ENCODE data around the gene PSMB10. TPM values are rescaled to one million over a fixed set of nuclear protein-coding genes. Genes with fewer than 3 reads are reported as not detected.

The PSMB10 gene
- total RNA-seq, 4 donors from 2014 or later: 17.2 to 51.6 (median 36.1) TPM

GRCh38 chr16:67963292-67963661 is 26.6 kb upstream of the PSMB10 start:
- DNase-seq (ENCODE audit: extremely low spot score): no peak
- Histone ChIP-seq H3K4me1 (peaks cover 87 to 94% (median 92%) of the 10 kb centered on the region in 4 donors), H3K27me3 (no peaks in the 10 kb centered on the region), H3K36me3 (peaks cover 28 to 52% (median 46%) of the 10 kb centered on the region in 4 donors), H3K4me3 (peak overlapping the region in 1 of 4 donors; percentile 14), H3K9me3 (no peaks in the 10 kb centered on the region), H3K27ac (replicated peaks in 1 of 4) (peak overlapping the region; percentile 96 to 100 (median 98))
- 48% methylated on average over 2 of the region's 2 CpGs for WGBS
- no peak for TF ChIP-seq EP300 (IDR thresholded peaks at IDR 0.05)
- TF ChIP-seq POLR2AphosphoS5 (IDR thresholded peaks at IDR 0.05): no peak
- TF ChIP-seq CTCF (IDR thresholded peaks at IDR 0.05): no peak
- TF ChIP-seq POLR2A (IDR thresholded peaks at IDR 0.05; ENCODE audit: low read depth): no peak
- intact Hi-C loops (cut with DNase I): no loop called here

DNA sequence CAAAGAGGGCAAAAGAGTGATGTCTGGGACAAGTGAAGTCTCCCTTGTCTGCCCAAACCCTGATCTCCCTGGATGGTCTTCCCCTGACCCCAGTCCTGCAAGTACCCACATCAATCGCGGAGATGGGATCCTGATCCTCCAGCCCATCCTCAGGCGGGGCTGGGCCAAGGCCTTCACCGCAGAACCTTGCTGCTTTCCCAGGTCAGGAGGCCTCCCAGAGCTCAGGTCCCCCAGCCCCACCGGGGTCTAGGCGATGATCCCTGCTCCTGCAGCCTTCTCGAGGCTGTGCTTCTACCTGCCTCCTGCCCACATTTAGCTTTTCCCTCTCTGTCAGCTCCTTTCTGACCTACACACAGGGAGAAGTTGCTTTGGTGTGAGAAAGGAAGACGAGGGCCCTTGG is 25.5 kb upstream of the PSMB10 start:
- intact Hi-C loops (cut with DNase I): no loop called here
- H3K27me3 ChIP-seq: no peaks in the 10 kb centered on the region
- H3K4me3 ChIP-seq: no peak overlapping the region
- H3K27ac ChIP-seq (replicated peaks in 1 of 4): peak overlapping the region; percentile 50 to 100 (median 82)
- H3K4me1 ChIP-seq: peaks cover 86 to 90% (median 89%) of the 10 kb centered on the region in 4 donors
- DNase-seq (ENCODE audit: extremely low spot score): no peak
- no peak for TF ChIP-seq EP300 (IDR thresholded peaks at IDR 0.05)
- no peak for TF ChIP-seq POLR2A (IDR thresholded peaks at IDR 0.05; ENCODE audit: low read depth)
- no peak for TF ChIP-seq CTCF (IDR thresholded peaks at IDR 0.05)
- no peak for TF ChIP-seq POLR2AphosphoS5 (IDR thresholded peaks at IDR 0.05)
- H3K36me3 ChIP-seq: peaks cover 35 to 63% (median 57%) of the 10 kb centered on the region in 4 donors
- no peaks in the 10 kb centered on the region for H3K9me3 ChIP-seq
- 94% methylated on average over 6 of the region's 8 CpGs for WGBS

DNA sequence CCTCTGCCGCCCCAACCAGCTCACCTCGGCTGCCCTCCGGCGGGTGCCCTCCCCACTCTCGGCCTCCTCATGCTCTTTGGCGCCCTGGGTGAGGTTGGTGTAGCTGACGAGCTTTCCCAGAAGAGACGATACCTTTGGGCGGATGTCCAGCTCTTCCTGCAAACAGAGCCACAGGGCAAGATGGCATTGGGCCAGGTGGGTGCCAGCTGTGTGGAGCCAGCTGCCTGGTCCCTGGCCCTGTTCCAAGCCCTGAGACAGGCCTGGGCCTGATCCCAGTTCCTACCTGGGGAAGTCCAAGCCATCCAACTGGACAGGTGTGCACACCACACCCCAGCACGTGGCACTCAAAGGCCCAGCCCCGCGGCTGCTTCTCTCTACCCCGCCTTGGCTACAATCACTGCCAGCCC is 24.9 kb upstream of the PSMB10 start:
- Histone ChIP-seq H3K4me1 (peaks cover 80 to 84% (median 83%) of the 10 kb centered on the region in 4 donors), H3K27ac (replicated peaks in 1 of 4) (peak overlapping the region; percentile 50 to 100 (median 82)), H3K36me3 (peaks cover 35 to 69% (median 60%) of the 10 kb centered on the region in 4 donors), H3K27me3 (no peaks in the 10 kb centered on the region), H3K4me3 (no peak overlapping the region), H3K9me3 (no peaks in the 10 kb centered on the region)
- no peak for TF ChIP-seq CTCF (IDR thresholded peaks at IDR 0.05)
- TF ChIP-seq EP300 (IDR thresholded peaks at IDR 0.05): no peak
- TF ChIP-seq POLR2AphosphoS5 (IDR thresholded peaks at IDR 0.05): no peak
- no peak for TF ChIP-seq POLR2A (IDR thresholded peaks at IDR 0.05; ENCODE audit: low read depth)
- DNase-seq (ENCODE audit: extremely low spot score): no peak
- WGBS: no CpG with 5 or more reads among the region's 13 CpGs
- intact Hi-C loops (cut with DNase I): no loop called here

DNA sequence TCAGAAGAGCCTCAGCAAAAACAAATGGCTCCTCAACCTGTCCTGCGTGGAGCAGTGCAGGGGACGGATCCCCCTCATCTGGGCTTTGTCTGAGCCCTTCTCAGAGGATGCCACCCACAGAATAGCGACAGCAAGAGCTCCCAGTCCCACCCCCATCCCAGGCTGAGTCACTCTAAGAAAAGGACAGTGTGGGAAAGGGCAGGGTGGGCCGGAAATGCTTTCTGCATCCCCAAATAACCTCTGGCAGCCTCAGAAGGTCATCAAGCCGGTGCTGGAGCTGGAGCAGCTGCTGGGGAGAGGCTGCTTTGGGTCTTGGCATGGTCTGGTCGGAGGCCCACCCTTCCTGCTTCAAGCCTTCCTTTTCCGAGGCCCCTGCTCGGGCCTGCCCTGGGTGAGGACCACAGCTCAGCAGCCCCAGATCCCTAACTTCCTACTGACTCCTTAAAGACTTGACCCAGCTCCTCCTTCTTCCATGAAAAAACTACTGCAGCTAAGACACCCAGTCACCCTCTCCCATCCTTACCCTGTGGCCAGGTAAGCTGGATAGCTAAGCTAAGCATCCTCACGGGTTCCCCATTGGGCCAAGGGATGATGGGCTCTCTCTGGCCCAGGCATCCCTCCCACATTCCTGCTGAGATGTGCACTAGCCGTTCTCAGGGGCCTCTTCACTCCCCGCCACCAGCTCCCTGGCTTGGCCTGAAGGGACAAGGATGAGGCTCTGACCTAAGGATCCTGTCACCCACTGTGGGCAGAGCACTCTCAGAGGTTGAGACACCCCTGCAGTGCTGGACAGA is 23.1 kb upstream of the PSMB10 start:
- Histone ChIP-seq H3K27ac (replicated peaks in 1 of 4) (peak overlapping the region; percentile 50 to 100 (median 82)), H3K4me1 (peaks cover 65 to 67% (median 67%) of the 10 kb centered on the region in 4 donors), H3K36me3 (peaks cover 40 to 87% (median 77%) of the 10 kb centered on the region in 4 donors), H3K4me3 (no peak overlapping the region), H3K9me3 (no peaks in the 10 kb centered on the region), H3K27me3 (no peaks in the 10 kb centered on the region)
- 50% methylated on average over 8 of the region's 11 CpGs for WGBS
- no peak for TF ChIP-seq POLR2A (IDR thresholded peaks at IDR 0.05; ENCODE audit: low read depth)
- no peak for TF ChIP-seq CTCF (IDR thresholded peaks at IDR 0.05)
- peak; percentile 63 to 66 for TF ChIP-seq POLR2AphosphoS5 (IDR thresholded peaks at IDR 0.05)
- DNase-seq (ENCODE audit: extremely low spot score): no peak
- intact Hi-C loops (cut with DNase I): no loop called here
